Subcutaneous adipose tissue (tissue), 4 donors: Measurements from ENCODE around the gene SLC6A18. TPM values are rescaled to one million over a fixed set of nuclear protein-coding genes. Genes with fewer than 3 reads are reported as not detected.

Experiments
- total RNA-seq, 4 donors: library from RNA; depleted of rRNA; stranded (reverse); fragments of >200 nt; gene quantifications; one replicate each; pipeline ENCODE4 v1.1.0, GENCODE V29; 2016
- TF ChIP-seq, protein P1 (sequence below): fragments of 450-650 bp; IDR thresholded peaks from one replicate; pipeline ENCODE4 v1.5.1; 2016; ENCODE audit warnings: low read depth, mild to moderate bottlenecking, control low read depth, antibody characterized with exemption, moderate library complexity

The SLC6A18 gene
- total RNA-seq, 4 donors from 2014 or later: not detected

DNA sequence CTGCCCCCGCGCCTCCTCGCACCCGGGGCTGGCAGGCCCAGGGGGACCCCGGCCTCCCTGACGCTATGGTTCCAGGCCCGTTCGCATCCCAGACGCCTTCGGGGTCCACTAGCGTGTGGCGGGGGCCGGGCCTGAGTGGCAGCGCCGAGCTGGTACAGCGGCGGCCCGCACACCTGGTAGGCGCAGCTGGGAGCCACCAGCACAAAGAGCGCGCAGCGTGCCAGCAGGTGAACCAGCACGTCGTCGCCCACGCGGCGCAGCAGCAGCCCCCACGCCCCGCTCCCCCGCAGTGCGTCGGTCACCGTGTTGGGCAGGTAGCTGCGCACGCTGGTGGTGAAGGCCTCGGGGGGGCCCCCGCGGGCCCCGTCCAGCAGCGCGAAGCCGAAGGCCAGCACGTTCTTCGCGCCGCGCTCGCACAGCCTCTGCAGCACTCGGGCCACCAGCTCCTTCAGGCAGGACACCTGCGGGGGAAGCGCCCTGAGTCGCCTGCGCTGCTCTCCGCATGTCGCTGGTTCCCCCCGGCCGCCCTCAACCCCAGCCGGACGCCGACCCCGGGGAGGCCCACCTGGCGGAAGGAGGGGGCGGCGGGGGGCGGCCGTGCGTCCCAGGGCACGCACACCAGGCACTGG, 69.1 kb downstream of the SLC6A18 start:
- TF ChIP-seq, protein P1, sequence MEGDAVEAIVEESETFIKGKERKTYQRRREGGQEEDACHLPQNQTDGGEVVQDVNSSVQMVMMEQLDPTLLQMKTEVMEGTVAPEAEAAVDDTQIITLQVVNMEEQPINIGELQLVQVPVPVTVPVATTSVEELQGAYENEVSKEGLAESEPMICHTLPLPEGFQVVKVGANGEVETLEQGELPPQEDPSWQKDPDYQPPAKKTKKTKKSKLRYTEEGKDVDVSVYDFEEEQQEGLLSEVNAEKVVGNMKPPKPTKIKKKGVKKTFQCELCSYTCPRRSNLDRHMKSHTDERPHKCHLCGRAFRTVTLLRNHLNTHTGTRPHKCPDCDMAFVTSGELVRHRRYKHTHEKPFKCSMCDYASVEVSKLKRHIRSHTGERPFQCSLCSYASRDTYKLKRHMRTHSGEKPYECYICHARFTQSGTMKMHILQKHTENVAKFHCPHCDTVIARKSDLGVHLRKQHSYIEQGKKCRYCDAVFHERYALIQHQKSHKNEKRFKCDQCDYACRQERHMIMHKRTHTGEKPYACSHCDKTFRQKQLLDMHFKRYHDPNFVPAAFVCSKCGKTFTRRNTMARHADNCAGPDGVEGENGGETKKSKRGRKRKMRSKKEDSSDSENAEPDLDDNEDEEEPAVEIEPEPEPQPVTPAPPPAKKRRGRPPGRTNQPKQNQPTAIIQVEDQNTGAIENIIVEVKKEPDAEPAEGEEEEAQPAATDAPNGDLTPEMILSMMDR: no peak

DNA sequence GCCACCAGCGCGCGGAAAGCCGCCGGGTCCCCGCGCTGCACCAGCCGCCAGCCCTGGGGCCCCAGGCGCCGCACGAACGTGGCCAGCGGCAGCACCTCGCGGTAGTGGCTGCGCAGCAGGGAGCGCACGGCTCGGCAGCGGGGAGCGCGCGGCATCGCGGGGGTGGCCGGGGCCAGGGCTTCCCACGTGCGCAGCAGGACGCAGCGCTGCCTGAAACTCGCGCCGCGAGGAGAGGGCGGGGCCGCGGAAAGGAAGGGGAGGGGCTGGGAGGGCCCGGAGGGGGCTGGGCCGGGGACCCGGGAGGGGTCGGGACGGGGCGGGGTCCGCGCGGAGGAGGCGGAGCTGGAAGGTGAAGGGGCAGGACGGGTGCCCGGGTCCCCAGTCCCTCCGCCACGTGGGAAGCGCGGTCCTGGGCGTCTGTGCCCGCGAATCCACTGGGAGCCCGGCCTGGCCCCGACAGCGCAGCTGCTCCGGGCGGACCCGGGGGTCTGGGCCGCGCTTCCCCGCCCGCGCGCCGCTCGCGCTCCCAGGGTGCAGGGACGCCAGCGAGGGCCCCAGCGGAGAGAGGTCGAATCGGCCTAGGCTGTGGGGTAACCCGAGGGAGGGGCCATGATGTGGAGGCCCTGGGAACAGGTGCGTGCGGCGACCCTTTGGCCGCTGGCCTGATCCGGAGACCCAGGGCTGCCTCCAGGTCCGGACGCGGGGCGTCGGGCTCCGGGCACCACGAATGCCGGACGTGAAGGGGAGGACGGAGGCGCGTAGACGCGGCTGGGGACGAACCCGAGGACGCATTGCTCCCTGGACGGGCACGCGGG, 69.9 kb downstream of the SLC6A18 start, which contains the start of gene TERT:
Gene TERT, minus strand, starts transcription at position 234 of the 815 bp plus-strand sequence. Its CDS starts 79 bp downstream, at position 155.
- TF ChIP-seq, protein P1: no peak

DNA sequence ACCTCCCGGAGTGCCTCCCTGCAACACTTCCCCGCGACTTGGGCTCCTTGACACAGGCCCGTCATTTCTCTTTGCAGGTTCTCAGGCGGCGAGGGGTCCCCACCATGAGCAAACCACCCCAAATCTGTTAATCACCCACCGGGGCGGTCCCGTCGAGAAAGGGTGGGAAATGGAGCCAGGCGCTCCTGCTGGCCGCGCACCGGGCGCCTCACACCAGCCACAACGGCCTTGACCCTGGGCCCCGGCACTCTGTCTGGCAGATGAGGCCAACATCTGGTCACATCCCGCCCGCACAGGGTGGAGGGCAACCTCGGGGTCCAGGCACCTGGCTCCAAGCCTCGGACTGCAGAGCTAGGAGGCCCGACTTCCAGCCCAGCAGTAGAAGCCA, 70.5 kb downstream of the SLC6A18 start:
- TF ChIP-seq, protein P1: no peak

Other genes starting within 250 kb of the SLC6A18 start
- gene NKD2, start 216.6 kb upstream of the SLC6A18 start, total RNA-seq: 1 to 10 TPM in 1 of 4 donors, not detected in 3; 1.1 TPM
- gene SLC12A7, start 113.3 kb upstream of the SLC6A18 start, total RNA-seq: 10 to 100 TPM; 12.9 to 34.3 (median 20.7) TPM
- gene SLC6A19, start 23.8 kb upstream of the SLC6A18 start, total RNA-seq: not detected
- gene TERT, start 69.7 kb downstream of the SLC6A18 start, total RNA-seq: not detected
- 100 to 1,000 TPM in 2 of 4 donors, 10 to 100 TPM in 2; 92.3 to 132 (median 108) TPM for gene CLPTM1L, start 119.7 kb downstream of the SLC6A18 start, total RNA-seq
- gene SLC6A3, start 220.1 kb downstream of the SLC6A18 start, total RNA-seq: under 1 TPM in 2 of 4 donors, not detected in 2; 0.16 to 0.22 TPM